H9 (cell line): ENCODE results near the gene SERINC3. TPM values are rescaled to one million over a fixed set of nuclear protein-coding genes. Genes with fewer than 3 reads are reported as not detected.

Experiments used
- DNase-seq: peaks from one replicate; pipeline ENCODE4 v3.0.0-alpha.2; 2017
- H2AFZ ChIP-seq: one replicate; pipeline ENCODE4 v1.6.1; 2013; ENCODE audit warnings: mild to moderate bottlenecking, low read length, control low read depth, moderate library complexity
- H2AK5ac ChIP-seq: 2 replicates; pipeline ENCODE4 v1.6.1; 2013; ENCODE audit warnings: low read length, control low read depth, mixed read lengths; ENCODE audit not compliant: insufficient read length
- H2BK120ac ChIP-seq: one replicate; pipeline ENCODE4 v1.6.1; 2013; ENCODE audit warnings: low read depth, mild to moderate bottlenecking, low read length, control low read depth, inconsistent platforms; ENCODE audit not compliant: poor library complexity, severe bottlenecking
- H2BK12ac ChIP-seq: 2 replicates; pipeline ENCODE4 v1.6.1; 2013; ENCODE audit warnings: low read length, control low read depth, mixed read lengths, low read depth; ENCODE audit not compliant: insufficient read length
- H2BK15ac ChIP-seq: 2 replicates; pipeline ENCODE4 v1.6.1; 2013; ENCODE audit warnings: low read depth, low read length, control low read depth
- H2BK20ac ChIP-seq: one replicate; pipeline ENCODE4 v1.6.1; 2013; ENCODE audit warnings: low read depth, mild to moderate bottlenecking, low read length, control low read depth, inconsistent platforms; ENCODE audit not compliant: poor library complexity, severe bottlenecking
- H2BK5ac ChIP-seq: 2 replicates; pipeline ENCODE4 v1.6.1; 2013; ENCODE audit warnings: low read length, control low read depth, mixed read lengths; ENCODE audit not compliant: insufficient read length
- H3K14ac ChIP-seq: 2 replicates; pipeline ENCODE4 v1.6.1; 2013; ENCODE audit warnings: low read length, control low read depth; ENCODE audit not compliant: insufficient read depth
- H3K18ac ChIP-seq: 2 replicates; pipeline ENCODE4 v1.6.1; 2013; ENCODE audit warnings: low read depth, mild to moderate bottlenecking, mixed read lengths, low read length, control low read depth; ENCODE audit not compliant: insufficient read length
- H3K23ac ChIP-seq: 2 replicates; pipeline ENCODE4 v1.6.1; 2013; ENCODE audit warnings: low read length, control low read depth, mixed read lengths, low read depth; ENCODE audit not compliant: insufficient read length
- H3K23me2 ChIP-seq: 2 replicates; pipeline ENCODE4 v1.6.1; 2013; ENCODE audit warnings: low read depth, mild to moderate bottlenecking, mixed read lengths, low read length, control low read depth; ENCODE audit not compliant: insufficient read length, poor library complexity, severe bottlenecking
- H3K27ac ChIP-seq: 2 replicates; pipeline ENCODE4 v1.5.1; 2013; ENCODE audit warnings: low read length, control low read depth, mixed read lengths, low read depth; ENCODE audit not compliant: insufficient read length
- H3K27me3 ChIP-seq: 2 replicates; pipeline ENCODE4 v1.6.1; 2013; ENCODE audit warnings: low read length, control low read depth, inconsistent platforms; ENCODE audit not compliant: insufficient read depth
- H3K4ac ChIP-seq: 2 replicates; pipeline ENCODE4 v1.6.1; 2013; ENCODE audit warnings: low read depth, mild to moderate bottlenecking, control low read depth, inconsistent platforms, low read length, moderate library complexity
- H3K4me1 ChIP-seq: 2 replicates; pipeline ENCODE4 v1.6.1; 2013; ENCODE audit warnings: low read length, control low read depth, inconsistent platforms; ENCODE audit not compliant: insufficient read depth
- H3K4me2 ChIP-seq: 2 replicates; pipeline ENCODE4 v1.6.1; 2013; ENCODE audit warnings: low read length, control low read depth, mixed read lengths; ENCODE audit not compliant: insufficient read length, insufficient read depth
- H3K56ac ChIP-seq: 2 replicates; pipeline ENCODE4 v1.6.1; 2013; ENCODE audit warnings: low read depth, mild to moderate bottlenecking, mixed read lengths, low read length, control low read depth; ENCODE audit not compliant: insufficient read length
- H3K79me1 ChIP-seq: 2 replicates; pipeline ENCODE4 v1.6.1; 2013; ENCODE audit warnings: low read depth, mild to moderate bottlenecking, moderate library complexity, low read length, control low read depth, inconsistent platforms; ENCODE audit not compliant: insufficient read depth, poor library complexity, severe bottlenecking
- H3K79me2 ChIP-seq: 2 replicates; pipeline ENCODE4 v1.6.1; 2013; ENCODE audit warnings: low read length, control low read depth, inconsistent platforms; ENCODE audit not compliant: insufficient read depth
- H3K9ac ChIP-seq: 2 replicates; pipeline ENCODE4 v1.6.1; 2013; ENCODE audit warnings: low read length, control low read depth, mixed read lengths; ENCODE audit not compliant: insufficient read length; ENCODE audit errors: extremely low read depth
- H3K9me3 ChIP-seq: one replicate; pipeline ENCODE4 v1.6.1; 2013; ENCODE audit warnings: low read depth, low read length, inconsistent platforms; ENCODE audit not compliant: control insufficient read depth
- H3T11ph ChIP-seq: one replicate; pipeline ENCODE4 v1.6.1; 2013; ENCODE audit warnings: mild to moderate bottlenecking, low read length, control low read depth, inconsistent platforms
- H4K20me1 ChIP-seq: one replicate; pipeline ENCODE4 v1.6.1; 2013; ENCODE audit not compliant: control insufficient read depth, insufficient read length, insufficient read depth
- H4K5ac ChIP-seq: 2 replicates; pipeline ENCODE4 v1.6.1; 2013; ENCODE audit warnings: low read depth, mild to moderate bottlenecking, mixed read lengths, low read length, control low read depth; ENCODE audit not compliant: insufficient read length
- H4K8ac ChIP-seq: replicated peaks from 2 replicates; pipeline ENCODE4 v1.6.1; 2013; ENCODE audit warnings: low read length, control low read depth, mixed read lengths, low read depth; ENCODE audit not compliant: insufficient read length
- H4K91ac ChIP-seq: 2 replicates; pipeline ENCODE4 v1.6.1; 2013; ENCODE audit warnings: low read depth, mild to moderate bottlenecking, moderate library complexity, mixed read lengths, low read length, control low read depth; ENCODE audit not compliant: insufficient read length
- H3K27ac Mint-ChIP-seq, 3 experiments: 2 replicates in 2 of 3; 3 replicates in 1 of 3; pipeline ENCODE4 v1.8.0; 2020 to 2021; ENCODE audit warnings: mixed read lengths in 3 of 3, mild to moderate bottlenecking in 1 of 3, moderate library complexity in 1 of 3
- H3K27me3 Mint-ChIP-seq: 2 replicates; pipeline ENCODE4 v1.8.0; 2021; ENCODE audit warnings: low read depth, mild to moderate bottlenecking, moderate library complexity, mixed read lengths
- H3K36me3 Mint-ChIP-seq, 3 experiments: 2 replicates in 2 of 3; 3 replicates in 1 of 3; pipeline ENCODE4 v1.8.0; 2020 to 2021; ENCODE audit warnings: low read depth in 3 of 3, mixed read lengths in 3 of 3; ENCODE audit not compliant: insufficient read depth in 1 of 3
- H3K4me1 Mint-ChIP-seq, 2 experiments: 2 replicates each; pipeline ENCODE4 v1.8.0; 2020; ENCODE audit warnings: mixed read lengths in 2 of 2
- H3K4me3 Mint-ChIP-seq, 2 experiments: 2 replicates in 1 of 2; 3 replicates in 1 of 2; pipeline ENCODE4 v1.8.0; 2020 to 2021; ENCODE audit warnings: mild to moderate bottlenecking in 2 of 2, mixed read lengths in 2 of 2, moderate library complexity in 1 of 2
- H3K9me3 Mint-ChIP-seq, 2 experiments: 2 replicates in 1 of 2; 3 replicates in 1 of 2; pipeline ENCODE4 v1.8.0; 2020; ENCODE audit warnings: mild to moderate bottlenecking in 2 of 2, mixed read lengths in 2 of 2, moderate library complexity in 1 of 2
- CTCF ChIP-seq: fragments of 200-600 bp; sonication (generic); conservative IDR thresholded peaks from 3 replicates; pipeline ENCODE4 v1.8.0; 2021; ENCODE audit warnings: antibody characterized with exemption, mild to moderate bottlenecking
- WGBS: extraction: QIAGEN DNeasy Blood & Tissue Kit; methylation state at CpG from one replicate; pipeline ENCODE4 v1.1.7; 2013; ENCODE audit warnings: missing lambda C conversion rate, low lambda C conversion rate, mixed read lengths; ENCODE audit not compliant: insufficient read length; ENCODE audit errors: extremely low coverage; 5-methylcytosine and 5-hydroxymethylcytosine counted together
- total RNA-seq: library from RNA; stranded (reverse); gene quantifications from 2 replicates; pipeline ENCODE4 v1.2.1, GENCODE V29; 2021

Gene SERINC3
- total RNA-seq, 1 experiment from 2014 or later = 41.5 TPM

GRCh38 chr20:44454306-44454963 lies 67.4 kb downstream of the SERINC3 start:
- H3K23me2 ChIP-seq = no peaks in the 10 kb centered on the region
- no peak overlapping the region for H3K27ac Mint-ChIP-seq
- no peaks in the 10 kb centered on the region for H3K79me1 ChIP-seq
- H2BK5ac ChIP-seq = no peak overlapping the region
- no peak overlapping the region for H2BK120ac ChIP-seq
- H3K56ac ChIP-seq = no peak overlapping the region
- no peak overlapping the region for H2AFZ ChIP-seq
- H3K9ac ChIP-seq = no peak overlapping the region
- H2BK12ac ChIP-seq = no peak overlapping the region
- H3K27me3 Mint-ChIP-seq = no peaks in the 10 kb centered on the region; the same call in 1 of the 2 replicates
- H4K91ac ChIP-seq = no peak overlapping the region
- no peak overlapping the region for H4K8ac ChIP-seq
- no peaks in the 10 kb centered on the region for H3K9me3 ChIP-seq
- H3K4me1 Mint-ChIP-seq = peaks cover 0 to 2% of the 10 kb centered on the region in 2 experiments; a peak in 1 of 4 replicates
- no peak overlapping the region for H3K4me2 ChIP-seq
- no peak overlapping the region for H3K27ac ChIP-seq
- no peak overlapping the region for H2AK5ac ChIP-seq
- H3K4me3 Mint-ChIP-seq = no peak overlapping the region
- no peaks in the 10 kb centered on the region for H4K20me1 ChIP-seq
- no peak overlapping the region for H3K14ac ChIP-seq
- H3K23ac ChIP-seq = no peak overlapping the region
- no peak for TF ChIP-seq CTCF
- H3T11ph ChIP-seq = no peak overlapping the region
- no peaks in the 10 kb centered on the region for H3K9me3 Mint-ChIP-seq
- no peak overlapping the region for H4K5ac ChIP-seq
- no peak overlapping the region for H2BK20ac ChIP-seq
- no peaks in the 10 kb centered on the region for H3K79me2 ChIP-seq
- H3K4ac ChIP-seq = no peak overlapping the region
- no peaks in the 10 kb centered on the region for H3K4me1 ChIP-seq
- DNase-seq = no peak
- H3K27me3 ChIP-seq = no peaks in the 10 kb centered on the region
- WGBS = no CpG with 5 or more reads among the region's 7 CpGs
- no peak overlapping the region for H3K18ac ChIP-seq
- no peak overlapping the region for H2BK15ac ChIP-seq
- H3K36me3 Mint-ChIP-seq = no peaks in the 10 kb centered on the region
